OCI-LY7 (cell line): ENCODE results near the gene HLA-DMA. TPM values are rescaled to one million over a fixed set of nuclear protein-coding genes. Genes with fewer than 3 reads are reported as not detected.

Experiments
- BruUV-seq: library from RNA; stranded (reverse); fragments of 400-500 nt; replicated peaks from 2 replicates; lab custom pipeline; 2021; lab: Mats Ljungman, UMichigan
- CTCF ChIA-PET: fragments of 300-600 bp; sonication (Branson Sonifier 250); formaldehyde crosslinking; loops from one replicate; lab custom pipeline; 2022; ENCODE audit warnings: antibody characterized with exemption; ENCODE audit not compliant: unreplicated experiment; lab: Charles Lee
- POLR2A ChIA-PET: fragments of 300-600 bp; sonication (Branson Sonifier 250); formaldehyde crosslinking; loops from one replicate; lab custom pipeline; 2022; ENCODE audit warnings: antibody characterized with exemption; lab: Charles Lee
- DNase-seq: peaks from one replicate; pipeline ENCODE4 v3.0.0-alpha.2; 2015; ENCODE audit warnings: low spot score
- H2AFZ ChIP-seq: fragments of 200-600 bp; sonication (generic), shearing (Covaris generic); 2 replicates; pipeline ENCODE4 v1.6.1; 2014; ENCODE audit warnings: mild to moderate bottlenecking, antibody characterized with exemption, low read length, moderate library complexity
- H3K27ac ChIP-seq: fragments of 200-600 bp; sonication (generic); 2 replicates; pipeline ENCODE4 v1.5.1; 2014; ENCODE audit warnings: mixed run types, low read depth, mild to moderate bottlenecking, moderate library complexity, low read length, inconsistent platforms; ENCODE audit not compliant: poor library complexity, severe bottlenecking
- H3K36me3 ChIP-seq: fragments of 200-600 bp; sonication (generic); 2 replicates; pipeline ENCODE4 v1.6.1; 2014; ENCODE audit warnings: mild to moderate bottlenecking, antibody characterized with exemption, low read length, moderate library complexity, mixed read lengths; ENCODE audit not compliant: insufficient read depth
- H3K4me1 ChIP-seq: fragments of 200-600 bp; sonication (generic); 2 replicates; pipeline ENCODE4 v1.5.1; 2014; ENCODE audit warnings: mild to moderate bottlenecking, low read length; ENCODE audit not compliant: insufficient read depth, poor library complexity, severe bottlenecking
- H3K4me2 ChIP-seq: fragments of 200-600 bp; sonication (generic); 2 replicates; pipeline ENCODE4 v1.6.1; 2014; ENCODE audit warnings: mild to moderate bottlenecking, low read length
- H3K4me3 ChIP-seq: fragments of 200-600 bp; sonication (generic); 2 replicates; pipeline ENCODE4 v1.5.1; 2014; ENCODE audit warnings: mild to moderate bottlenecking, low read depth, low read length; ENCODE audit not compliant: poor library complexity, severe bottlenecking
- H3K79me2 ChIP-seq: fragments of 200-600 bp; sonication (generic); 2 replicates; pipeline ENCODE4 v1.6.1; 2016; ENCODE audit warnings: low read depth, mild to moderate bottlenecking, low read length, moderate library complexity, mixed read lengths; ENCODE audit not compliant: insufficient read depth
- H3K9me2 ChIP-seq: fragments of 200-600 bp; sonication (generic); 2 replicates; pipeline ENCODE4 v1.6.1; 2016; ENCODE audit warnings: mild to moderate bottlenecking, low read length, mixed read lengths; ENCODE audit not compliant: insufficient read depth
- H3K9me3 ChIP-seq: fragments of 200-600 bp; sonication (generic); 2 replicates; pipeline ENCODE4 v1.6.1; 2014; ENCODE audit warnings: mild to moderate bottlenecking, mixed run types, low read length, mixed read lengths
- H4K20me1 ChIP-seq: fragments of 200-600 bp; sonication (generic); 2 replicates; pipeline ENCODE4 v1.6.1; 2014; ENCODE audit warnings: mild to moderate bottlenecking, antibody characterized with exemption, low read length, moderate library complexity, mixed read lengths; ENCODE audit not compliant: insufficient read depth
- CTCF ChIP-seq: fragments of 200-600 bp; sonication (generic); conservative IDR thresholded peaks from 2 replicates; pipeline ENCODE4 v1.5.1; 2014; ENCODE audit warnings: mild to moderate bottlenecking, antibody characterized with exemption, low read length, moderate library complexity, mixed read lengths
- EZH2phosphoT487 ChIP-seq: fragments of 200-600 bp; sonication (generic); IDR thresholded peaks from 2 replicates; pipeline ENCODE4 v1.6.1; 2018; ENCODE audit warnings: low read depth, borderline replicate concordance, mild to moderate bottlenecking, mixed run types, antibody characterized with exemption, low read length, moderate library complexity, mixed read lengths
- intact Hi-C: fragments of 100-400 bp; cut with micrococcal nuclease; formaldehyde crosslinking; loops from one replicate; pipeline ENCODE4 v1.10.0; 2022; ENCODE audit not compliant: unreplicated experiment
- total RNA-seq, 2 experiments: library from RNA; depleted of rRNA in 1 of 2; stranded (reverse); fragments of >200 nt in 1 of 2; shearing (Covaris generic) in 1 of 2; gene quantifications; 2 replicates each; pipeline ENCODE4 v1.2.3, GENCODE V29; 2014 to 2022

The HLA-DMA gene
- total RNA-seq, 2 experiments from 2014 or later, result 140 to 207 TPM

- TF ChIP-seq CTCF (no peak), EZH2phosphoT487 (no peak)
- Histone ChIP-seq H3K4me2 (no peak overlapping the region), H3K36me3 (peaks cover 100% of the 10 kb centered on the region), H3K79me2 (peaks cover 77% of the 10 kb centered on the region), H3K4me1 (peaks cover 39% of the 10 kb centered on the region), H4K20me1 (peaks cover 49% of the 10 kb centered on the region), H3K27ac (no peak overlapping the region), H2AFZ (no peak overlapping the region), H3K9me3 (no peaks in the 10 kb centered on the region), H3K4me3 (no peak overlapping the region), H3K9me2 (no peaks in the 10 kb centered on the region)
- intact Hi-C loops, result no loop called here
- CTCF ChIA-PET, result no interaction called here
- no TSS peak for BruUV-seq
- DNase-seq, result no peak
- POLR2A ChIA-PET, result interaction anchor here (0.8 to 0.9 kb wide), 2 partner anchors 19 to 26 kb away, joined by 3 read pairs; no protein-coding TSS in a partner anchor
These were observed 24.5 kb upstream of the HLA-DMA start for GRCh38 chr6:32977272-32977952.

GRCh38 chr6:32976334-32977069, 23.6 kb upstream of the HLA-DMA start:
- BruUV-seq, result TSS peak; percentile 32
- intact Hi-C loops, result no loop called here
- H3K79me2 ChIP-seq, result peaks cover 83% of the 10 kb centered on the region
- no peak for DNase-seq
- peaks cover 51% of the 10 kb centered on the region for H4K20me1 ChIP-seq
- TF ChIP-seq CTCF (no peak), EZH2phosphoT487 (no peak)
- H3K9me3 ChIP-seq, result no peaks in the 10 kb centered on the region
- no peak overlapping the region for H3K4me3 ChIP-seq
- CTCF ChIA-PET, result no interaction called here
- H3K9me2 ChIP-seq, result no peaks in the 10 kb centered on the region
- H3K4me1 ChIP-seq, result peaks cover 33% of the 10 kb centered on the region
- POLR2A ChIA-PET, result no interaction called here
- H2AFZ ChIP-seq, result no peak overlapping the region
- peak overlapping the region; percentile 90 for H3K4me2 ChIP-seq
- H3K27ac ChIP-seq, result no peak overlapping the region
- peaks cover 97% of the 10 kb centered on the region for H3K36me3 ChIP-seq

GRCh38 chr6:32975886-32976285, 23.0 kb upstream of the HLA-DMA start:
- no peak for DNase-seq
- H3K79me2 ChIP-seq, result peaks cover 86% of the 10 kb centered on the region
- TF ChIP-seq EZH2phosphoT487 (no peak), CTCF (no peak)
- no peak overlapping the region for H3K27ac ChIP-seq
- peaks cover 97% of the 10 kb centered on the region for H3K36me3 ChIP-seq
- H3K9me2 ChIP-seq, result no peaks in the 10 kb centered on the region
- H3K4me1 ChIP-seq, result peaks cover 33% of the 10 kb centered on the region
- peaks cover 51% of the 10 kb centered on the region for H4K20me1 ChIP-seq
- peak overlapping the region; percentile 93 for H3K4me3 ChIP-seq
- ChIA-PET CTCF (no interaction called here), POLR2A (no interaction called here)
- H3K9me3 ChIP-seq, result no peaks in the 10 kb centered on the region
- H3K4me2 ChIP-seq, result peak overlapping the region; percentile 90
- no peak overlapping the region for H2AFZ ChIP-seq
- intact Hi-C loops, result no loop called here
- no TSS peak for BruUV-seq
